Endothelial cell of umbilical vein (primary cell): ENCODE measurements around the gene FYN. TPM values are rescaled to one million over a fixed set of nuclear protein-coding genes. Genes with fewer than 3 reads are reported as not detected.

Experiments used
- BruUV-seq: library from RNA; stranded (reverse); fragments of 400-500 nt; replicated peaks from 2 replicates; lab custom pipeline; 2021; lab: Mats Ljungman, UMichigan
- CTCF ChIA-PET: fragments of 300-600, 350-600 bp; sonication (Branson Sonifier 250); formaldehyde crosslinking; loops from one replicate; lab custom pipeline; 2021; ENCODE audit warnings: antibody characterized with exemption, inconsistent platforms; lab: Charles Lee
- POLR2A ChIA-PET: fragments of 300-600, 350-600 bp; sonication (Branson Sonifier 250); formaldehyde crosslinking; loops from one replicate; lab custom pipeline; 2021; ENCODE audit warnings: antibody characterized with exemption, inconsistent platforms; lab: Charles Lee
- DNase-seq: peaks from one replicate; pipeline ENCODE4 v3.0.0-alpha.2; 2011; ENCODE audit warnings: low read depth, low spot score
- FAIRE-seq: peaks from 2 replicates; lab custom pipeline; 2011; peaks lifted over from hg19 to GRCh38; lab: Jason Lieb, UNC
- H2AFZ ChIP-seq: 2 replicates; pipeline ENCODE4 v1.6.0; 2012; ENCODE audit warnings: low read depth, low read length, control low read depth, inconsistent platforms
- H3K27ac ChIP-seq: 2 replicates; pipeline ENCODE4 v1.5.1; 2011; ENCODE audit warnings: low read depth, mild to moderate bottlenecking, control low read depth, low read length, moderate library complexity; ENCODE audit not compliant: insufficient read depth
- H3K27me3 ChIP-seq, 2 experiments: 2 replicates each; pipeline versions ENCODE4 v1.6.0 to v1.6.1; 2011; ENCODE audit warnings: low read length in 2 of 2, mixed read lengths in 1 of 2; ENCODE audit not compliant: control insufficient read depth in 2 of 2, insufficient read depth in 2 of 2
- H3K36me3 ChIP-seq, 2 experiments: 2 replicates in 1 of 2; 3 replicates in 1 of 2; pipeline ENCODE4 v1.5.1; 2011; ENCODE audit warnings: low read length in 2 of 2, mild to moderate bottlenecking in 1 of 2, moderate library complexity in 1 of 2; ENCODE audit not compliant: control insufficient read depth in 2 of 2, insufficient read depth in 2 of 2; ENCODE audit errors: extremely low read depth in 1 of 2
- H3K4me1 ChIP-seq: 3 replicates; pipeline ENCODE4 v1.5.1; 2011; ENCODE audit warnings: mild to moderate bottlenecking, low read length; ENCODE audit not compliant: control insufficient read depth, insufficient read depth; ENCODE audit errors: extremely low read depth
- H3K4me2 ChIP-seq: 2 replicates; pipeline ENCODE4 v1.6.1; 2011; ENCODE audit warnings: low read length, control low read depth, mixed read lengths; ENCODE audit not compliant: insufficient read depth
- H3K4me3 ChIP-seq, 3 experiments: fragments of 200-600 bp in 1 of 3; sonication (generic), shearing (Covaris generic) in 1 of 3; replicated peaks in 1 of 3; 2 replicates each; pipeline ENCODE4 v1.5.1; 2011 to 2016; ENCODE audit warnings: control low read depth in 3 of 3, low read length in 3 of 3, mild to moderate bottlenecking in 2 of 3, inconsistent platforms in 1 of 3, low read depth in 1 of 3, moderate library complexity in 1 of 3; ENCODE audit not compliant: insufficient read depth in 1 of 3
- H3K79me2 ChIP-seq: 2 replicates; pipeline ENCODE4 v1.6.0; 2012; ENCODE audit warnings: low read length, inconsistent platforms; ENCODE audit not compliant: control insufficient read depth, insufficient read depth
- H3K9ac ChIP-seq: replicated peaks from 2 replicates; pipeline ENCODE3; 2011; ENCODE audit warnings: low read length, control low read depth; ENCODE audit not compliant: insufficient read depth; ENCODE audit errors: extremely low read depth
- H3K9me1 ChIP-seq: replicated peaks from 3 replicates; pipeline ENCODE4 v1.6.0; 2011; ENCODE audit warnings: mild to moderate bottlenecking, low read length; ENCODE audit not compliant: control insufficient read depth, insufficient read depth; ENCODE audit errors: extremely low read depth
- H3K9me3 ChIP-seq: replicated peaks from 2 replicates; pipeline ENCODE4 v1.5.1; 2012; ENCODE audit warnings: low read length, inconsistent platforms; ENCODE audit not compliant: control insufficient read depth, insufficient read depth
- H4K20me1 ChIP-seq: replicated peaks from 2 replicates; pipeline ENCODE3; 2011; ENCODE audit warnings: mild to moderate bottlenecking, low read length; ENCODE audit not compliant: control insufficient read depth, insufficient read depth; ENCODE audit errors: extremely low read depth
- CTCF ChIP-seq, 2 donors: IDR thresholded peaks; 1 replicate in 1 of 2; 2 replicates in 1 of 2; pipeline ENCODE4 v1.5.1; 2011; ENCODE audit warnings: low read length in 2 of 2, mild to moderate bottlenecking in 2 of 2, moderate library complexity in 2 of 2, control low read depth in 1 of 2, inconsistent platforms in 1 of 2, low read depth in 1 of 2; ENCODE audit not compliant: insufficient read depth in 1 of 2; ENCODE audit errors: extremely low read depth in 1 of 2
- EZH2 ChIP-seq: IDR thresholded peaks from 2 replicates; pipeline ENCODE4 v1.6.1; 2012; ENCODE audit warnings: borderline replicate concordance, low read depth, mild to moderate bottlenecking, moderate library complexity, low read length, inconsistent platforms; ENCODE audit not compliant: severe bottlenecking
- FOS ChIP-seq: IDR thresholded peaks from 2 replicates; pipeline ENCODE4 v1.6.1; 2011; ENCODE audit warnings: mild to moderate bottlenecking, low read length, moderate library complexity, borderline replicate concordance; ENCODE audit not compliant: insufficient read depth
- GATA2 ChIP-seq: IDR thresholded peaks from 2 replicates; pipeline ENCODE4 v1.7.0; 2011; ENCODE audit warnings: low read depth, mild to moderate bottlenecking, moderate library complexity, mixed read lengths, low read length; ENCODE audit not compliant: insufficient read length, insufficient read depth
- JUN ChIP-seq: IDR thresholded peaks from 2 replicates; pipeline ENCODE4 v1.6.1; 2011; ENCODE audit warnings: borderline replicate concordance, low read depth; ENCODE audit not compliant: insufficient read length, insufficient read depth
- MAX ChIP-seq: IDR thresholded peaks from 2 replicates; pipeline ENCODE4 v1.6.1; 2011; ENCODE audit not compliant: insufficient read depth, insufficient read length
- MYC ChIP-seq: IDR thresholded peaks from one replicate; pipeline ENCODE4 v1.6.1; 2011; ENCODE audit warnings: mild to moderate bottlenecking, low read depth, low read length
- POLR2A ChIP-seq: IDR thresholded peaks from 2 replicates; pipeline ENCODE4 v1.6.1; 2012; ENCODE audit warnings: low read depth, mild to moderate bottlenecking, control low read depth, low read length
- POLR2AphosphoS5 ChIP-seq: IDR thresholded peaks from 2 replicates; pipeline ENCODE4 v1.6.1; 2012; ENCODE audit warnings: low read depth, mild to moderate bottlenecking, control low read depth, low read length, moderate library complexity; ENCODE audit not compliant: insufficient read depth
- dilution Hi-C: fragments of 300-500 bp; cut with MboI; formaldehyde crosslinking; loops from one replicate; pipeline ENCODE4 v1.15.0; 2019; ENCODE audit warnings: low sequenced_read_pairs; ENCODE audit not compliant: extremely low pct_ligation_motif_present
- intact Hi-C: fragments of 100-400 bp; cut with micrococcal nuclease; formaldehyde crosslinking; loops from one replicate; pipeline ENCODE4 v1.10.0; 2022
- polyA plus RNA-seq, 4 experiments: library from polyadenylated mRNA; depleted of rRNA in 3 of 4; stranded (reverse) in 3 of 4; unstranded in 1 of 4; fragments of >200 nt; gene quantifications; 2 replicates each; pipeline versions ENCODE4 v1.2.1 to v1.2.3, GENCODE V29; 2011 to 2012; ENCODE audit warnings: missing spikeins in 1 of 4
- total RNA-seq: library from RNA; stranded (reverse); gene quantifications from 2 replicates; pipeline ENCODE4 v1.2.3, GENCODE V29; 2021

The FYN gene
- total and polyA plus RNA-seq, 2 donors (not counting 3 experiments of a cell fraction or from before 2014, with no cell fraction given): 69.0 to 143 TPM

- Histone ChIP-seq H3K9me3 (no peaks in the 10 kb centered on the region), H3K36me3 (no peaks in the 10 kb centered on the region), H3K4me3 (no peak overlapping the region), H3K27me3 (no peaks in the 10 kb centered on the region), H2AFZ (no peak overlapping the region), H3K9ac (no peak overlapping the region), H3K9me1 (no peaks in the 10 kb centered on the region), H3K4me2 (no peak overlapping the region), H4K20me1 (no peaks in the 10 kb centered on the region), H3K4me1 (no peaks in the 10 kb centered on the region), H3K79me2 (no peaks in the 10 kb centered on the region), H3K27ac (no peak overlapping the region)
- POLR2A ChIA-PET: no interaction called here
- dilution Hi-C loops (no loop called here), intact Hi-C loops (no loop called here)
- CTCF ChIA-PET: interaction anchor here (1.4 to 1.9 kb wide), 2 partner anchors 10 to 11 kb away, joined by 6 to 7 read pairs; no protein-coding TSS in a partner anchor
- FAIRE-seq (no peak), DNase-seq (no peak)
- BruUV-seq: no TSS peak
- TF ChIP-seq JUN: no peak
- no peak for TF ChIP-seq POLR2AphosphoS5
- TF ChIP-seq MYC: no peak
- TF ChIP-seq MAX: no peak
- no peak for TF ChIP-seq POLR2A
- no peak for TF ChIP-seq FOS
- no peak for TF ChIP-seq CTCF (IDR thresholded peaks at IDR 0.05; ENCODE audit: extremely low read depth in 1 of 2, insufficient read depth in 1 of 2, low read depth in 1 of 2, low read length in 2 of 2)
- no peak for TF ChIP-seq GATA2
- TF ChIP-seq EZH2: no peak
Measured at GRCh38 chr6:111773501-111774345, 99.5 kb downstream of the FYN start.
